ENCODE results near the gene JAKMIP1.

Gene JAKMIP1

GRCh38 chr4:6056976-6057766, 143.2 kb downstream of the JAKMIP1 start:
- DNase-seq = no peak

DNA sequence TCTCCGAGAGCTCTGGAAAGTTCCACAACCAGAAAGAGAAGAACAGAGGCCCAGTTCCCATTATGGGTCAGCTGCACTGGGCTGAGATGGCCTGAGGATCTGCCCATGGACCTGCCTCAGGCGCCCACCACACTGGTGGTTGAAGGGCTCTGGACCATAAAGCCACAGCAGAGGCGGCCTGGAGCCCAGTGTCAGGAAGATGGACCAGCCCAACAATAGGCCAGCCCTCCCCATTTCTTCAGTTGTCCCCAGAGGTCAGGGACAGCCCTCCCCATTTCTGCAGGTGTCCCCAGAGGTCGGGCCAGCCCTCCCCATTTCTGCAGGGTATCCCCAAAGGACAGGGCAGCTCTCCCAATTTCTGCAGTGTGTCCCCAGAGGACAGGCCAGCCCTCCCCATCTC, 144.9 kb downstream of the JAKMIP1 start:
- no peak for DNase-seq

DNA sequence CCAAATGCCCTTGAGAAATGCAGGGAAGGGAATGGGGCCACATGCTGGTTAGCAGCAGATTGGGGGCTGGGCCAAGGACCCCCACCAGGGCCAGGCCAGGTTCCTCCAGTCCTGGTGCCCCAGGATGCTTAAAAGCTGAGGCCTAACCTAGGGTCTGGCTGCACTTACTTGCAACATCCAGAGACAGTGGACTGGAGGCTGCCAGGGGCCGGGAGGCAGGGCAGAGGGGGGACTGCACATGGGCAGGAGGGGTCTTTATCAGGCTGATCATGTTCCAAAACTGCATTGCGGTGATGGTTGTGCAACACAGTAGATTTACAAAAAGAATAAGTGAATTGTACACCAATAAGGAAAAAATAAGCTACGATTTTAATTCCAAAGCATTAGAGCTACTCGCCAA, 145.3 kb downstream of the JAKMIP1 start:
- no peak for DNase-seq

DNA sequence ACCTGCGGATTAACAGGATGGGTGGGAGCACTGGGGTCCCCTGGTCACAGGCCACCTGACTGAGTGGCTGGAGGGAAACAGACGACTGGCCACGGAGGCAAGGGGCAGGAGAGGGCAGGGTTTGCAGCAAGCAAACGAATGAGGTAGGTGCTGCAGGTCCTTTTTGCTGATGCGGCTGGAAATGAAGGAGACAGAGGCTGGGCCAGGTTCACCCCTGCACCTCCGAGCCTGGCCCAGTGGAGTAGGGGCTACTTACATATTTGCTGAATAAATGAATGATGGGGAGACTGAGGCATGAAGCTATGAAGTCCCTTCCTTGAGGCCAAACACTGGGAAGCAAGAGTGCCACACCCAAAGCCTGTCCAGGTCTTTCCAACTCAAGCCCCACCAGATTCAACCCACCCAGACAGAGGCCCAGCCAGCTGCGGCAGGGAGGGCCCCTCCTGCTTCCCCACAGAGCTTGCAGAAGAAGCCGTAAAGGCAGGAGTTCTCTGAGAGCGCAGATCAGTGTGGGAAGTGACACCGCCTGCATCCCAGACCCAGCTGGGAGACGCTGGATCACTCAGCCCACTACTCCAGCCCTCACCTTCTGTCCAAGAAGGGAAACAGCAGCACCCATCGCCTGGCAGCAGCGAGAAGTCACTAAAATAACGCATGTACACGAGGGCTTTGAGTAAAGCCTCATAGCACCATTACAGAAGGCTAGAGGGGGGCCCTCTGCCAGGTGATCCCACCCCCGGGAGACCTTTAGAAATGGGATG, 146.0 kb downstream of the JAKMIP1 start:
- no peak for DNase-seq

- no peak for DNase-seq
These were observed 147.7 kb downstream of the JAKMIP1 start for GRCh38 chr4:6052679-6053078.

DNA sequence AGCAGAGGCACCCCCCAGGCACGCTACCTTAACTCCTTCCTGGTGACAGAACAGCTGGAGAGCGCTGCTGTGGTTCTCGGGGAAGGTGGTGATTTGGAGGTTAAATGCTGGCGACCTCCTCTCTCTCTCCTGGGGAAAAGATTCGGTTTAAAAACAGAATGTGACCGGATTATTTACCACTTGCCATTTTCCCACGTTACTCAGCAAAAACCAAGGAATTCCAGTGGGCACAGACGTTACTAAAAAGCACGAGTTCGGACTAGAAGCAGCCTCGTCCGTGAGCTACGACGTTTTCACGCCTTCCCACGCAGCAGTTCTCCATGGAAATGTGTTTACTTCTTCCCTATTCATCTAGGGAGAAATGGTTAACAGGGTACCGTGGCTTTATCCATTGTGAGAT, 149.8 kb downstream of the JAKMIP1 start:
- no peak for DNase-seq

- DNase-seq = no peak
These were observed 150.4 kb downstream of the JAKMIP1 start for GRCh38 chr4:6049985-6050384.

DNA sequence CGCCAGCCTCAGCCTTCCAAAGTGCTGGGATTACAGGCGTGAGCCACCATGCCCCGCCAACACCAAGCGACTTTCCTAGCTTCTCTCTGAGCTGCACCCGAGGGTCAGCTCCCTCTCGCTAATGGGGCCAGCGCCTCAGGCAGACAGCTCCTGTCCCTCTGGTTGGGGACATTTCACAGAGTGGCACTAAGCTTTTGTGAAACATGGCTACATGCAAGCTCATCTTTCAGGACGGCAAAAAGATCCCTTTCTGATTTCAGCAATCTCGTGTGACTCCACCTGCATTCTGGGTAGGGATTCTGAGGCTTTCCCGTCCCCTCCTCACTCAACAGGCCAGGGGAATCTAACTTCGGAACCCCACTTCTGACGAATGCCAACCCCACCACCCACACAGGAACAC, 151.1 kb downstream of the JAKMIP1 start:
- DNase-seq = no peak

GRCh38 chr4:6048537-6048936, 151.8 kb downstream of the JAKMIP1 start:
- no peak for DNase-seq

DNA sequence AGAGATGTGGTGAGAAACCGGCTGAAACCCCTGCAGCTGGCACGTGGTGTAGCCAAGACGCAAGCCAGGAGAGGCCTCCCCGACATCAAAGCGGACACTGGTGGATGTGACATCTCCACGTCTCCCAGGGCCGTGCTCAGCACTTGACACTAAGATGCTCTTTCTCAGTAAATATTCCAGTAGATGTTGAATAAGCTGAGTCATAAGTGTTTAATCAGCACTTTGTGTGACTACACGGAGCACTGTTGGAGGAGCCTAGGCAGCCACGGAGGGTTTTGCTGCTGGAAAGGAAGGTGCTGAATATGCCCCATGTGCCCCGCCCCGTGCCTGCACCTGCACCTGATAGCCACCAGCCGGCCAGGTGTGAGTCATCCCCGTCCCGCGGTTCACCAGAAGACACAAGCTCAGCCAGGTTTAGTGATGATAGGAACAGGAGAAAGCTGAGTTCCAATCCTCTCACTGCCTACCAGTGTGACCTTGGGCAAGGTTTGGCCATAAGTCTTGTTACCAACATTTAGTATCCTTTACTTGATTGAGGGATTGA, 153.1 kb downstream of the JAKMIP1 start:
- DNase-seq = no peak

- DNase-seq = no peak
These were observed 153.7 kb downstream of the JAKMIP1 start for GRCh38 chr4:6046526-6047129.

DNA sequence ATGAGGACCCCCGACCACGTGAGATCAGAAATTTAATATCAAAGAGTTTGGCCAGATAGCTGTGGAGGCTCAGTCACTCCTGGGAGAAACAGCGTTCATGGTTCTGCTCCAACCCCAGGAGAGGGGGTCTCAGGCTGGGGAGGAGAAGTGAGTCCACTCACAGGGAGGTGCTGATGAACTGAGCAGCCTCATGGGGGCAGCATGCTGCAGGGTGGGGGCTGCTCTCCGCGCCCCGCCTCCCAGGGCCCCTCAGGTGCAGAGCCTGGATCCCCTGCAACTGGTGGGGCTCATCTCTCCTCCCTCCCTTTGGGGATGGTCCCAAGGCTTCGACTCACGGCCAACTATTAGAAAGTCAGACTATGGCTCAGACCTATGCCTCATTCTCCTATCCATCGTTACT, 155.5 kb downstream of the JAKMIP1 start:
- no peak for DNase-seq

- no peak for DNase-seq
These were observed 156.1 kb downstream of the JAKMIP1 start for GRCh38 chr4:6044276-6044675.

- no peak for DNase-seq
These were observed 156.5 kb downstream of the JAKMIP1 start for GRCh38 chr4:6043843-6044242.

GRCh38 chr4:6043188-6043587, 157.2 kb downstream of the JAKMIP1 start:
- no peak for DNase-seq

DNA sequence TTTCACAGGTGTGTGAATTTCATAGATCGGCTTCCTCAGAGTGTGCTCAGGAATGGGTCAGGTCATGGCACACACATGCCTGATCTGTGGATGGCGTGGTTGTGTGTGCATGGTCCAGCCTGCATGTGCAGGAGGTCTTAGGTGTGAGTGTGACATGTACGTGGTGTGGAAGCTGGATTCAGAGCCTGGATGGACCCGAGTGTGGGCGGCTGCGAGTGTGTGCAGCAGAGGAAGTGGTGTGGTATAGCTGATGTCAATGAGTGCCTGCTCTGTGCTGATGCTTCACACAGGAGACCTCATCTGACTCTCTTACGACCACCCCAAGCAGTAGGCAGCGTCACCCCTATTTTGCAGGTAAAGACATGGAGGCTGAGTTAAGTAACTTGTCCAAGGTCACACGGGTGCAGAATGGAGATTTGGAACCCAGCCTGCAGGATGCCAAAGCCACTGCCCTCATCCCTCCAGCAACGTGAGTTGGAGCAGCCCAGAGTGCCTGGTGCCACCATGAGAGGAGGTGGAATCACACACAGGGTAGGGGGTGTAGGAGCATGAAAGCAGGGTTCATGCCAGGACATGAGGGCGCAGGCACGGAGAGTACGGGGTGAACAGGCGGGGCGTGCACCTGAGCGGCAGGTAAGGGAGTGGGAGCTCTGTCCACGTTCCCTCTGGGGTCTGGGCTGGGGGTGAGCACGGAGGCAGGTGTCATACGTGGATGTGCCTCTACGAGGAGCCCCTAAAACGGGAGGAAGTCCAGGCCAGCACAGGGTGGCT, 157.9 kb downstream of the JAKMIP1 start:
- no peak for DNase-seq

DNA sequence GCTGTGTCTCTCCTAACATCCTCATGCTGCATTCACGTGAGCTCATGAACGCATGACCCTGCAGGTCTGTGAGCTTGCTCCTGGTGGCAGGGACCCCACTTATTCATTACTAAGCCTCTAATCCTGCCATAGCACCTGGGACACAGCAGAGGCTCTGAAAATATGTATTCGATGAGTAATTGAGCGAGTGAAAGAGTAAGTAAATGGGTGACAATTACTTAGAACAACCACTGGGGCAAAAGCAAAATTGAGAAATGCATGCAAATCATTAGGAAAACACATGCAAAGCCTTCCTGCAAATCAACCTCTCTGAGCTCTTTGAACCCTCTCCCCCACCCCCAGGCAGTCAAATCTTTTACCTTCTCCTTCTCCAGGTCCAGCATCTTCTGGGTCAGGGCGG, 158.5 kb downstream of the JAKMIP1 start:
- no peak for DNase-seq

- DNase-seq = no peak
These were observed 161.6 kb downstream of the JAKMIP1 start for GRCh38 chr4:6038711-6039110.

DNA sequence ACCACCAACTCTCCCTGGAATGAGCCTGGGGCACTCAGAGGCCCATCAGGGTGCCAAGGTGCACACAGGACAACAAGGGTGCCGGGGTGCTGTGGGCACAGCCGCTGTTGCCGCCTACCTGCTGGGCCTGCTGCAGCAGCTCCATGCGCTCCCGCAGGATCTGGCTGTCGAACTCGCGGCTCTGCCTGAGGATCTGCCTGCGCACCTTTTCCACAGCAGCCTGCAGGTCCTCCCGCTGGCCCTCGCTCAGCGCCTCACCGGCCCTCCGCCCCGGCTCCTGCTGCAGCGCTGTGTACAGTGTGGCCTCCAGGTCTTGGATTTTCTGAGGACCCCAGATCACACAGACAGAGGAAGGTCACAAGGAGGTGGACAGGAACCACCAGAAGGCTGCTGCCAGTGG, 164.6 kb downstream of the JAKMIP1 start:
- no peak for DNase-seq

DNA sequence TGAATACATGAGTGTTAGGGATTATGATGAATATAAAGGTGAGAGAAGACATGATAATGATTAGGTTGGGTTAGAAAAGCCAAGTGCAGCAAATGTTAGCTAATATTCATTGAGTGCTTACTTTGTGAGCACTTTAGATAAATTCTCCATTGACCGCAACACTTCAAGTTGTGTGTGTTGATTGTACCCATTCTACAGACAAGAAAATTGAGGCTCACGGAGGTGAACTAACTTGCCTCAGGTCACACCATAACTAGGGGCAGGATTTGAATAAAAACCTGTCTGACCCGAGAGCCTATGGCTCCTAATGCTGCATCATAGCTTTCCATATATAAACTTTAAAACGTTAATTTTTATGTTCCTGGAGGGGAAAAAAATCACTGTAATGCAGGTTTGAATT, 167.0 kb downstream of the JAKMIP1 start:
- no peak for DNase-seq

- DNase-seq = no peak
These were observed 167.8 kb downstream of the JAKMIP1 start for GRCh38 chr4:6032249-6033244.

DNA sequence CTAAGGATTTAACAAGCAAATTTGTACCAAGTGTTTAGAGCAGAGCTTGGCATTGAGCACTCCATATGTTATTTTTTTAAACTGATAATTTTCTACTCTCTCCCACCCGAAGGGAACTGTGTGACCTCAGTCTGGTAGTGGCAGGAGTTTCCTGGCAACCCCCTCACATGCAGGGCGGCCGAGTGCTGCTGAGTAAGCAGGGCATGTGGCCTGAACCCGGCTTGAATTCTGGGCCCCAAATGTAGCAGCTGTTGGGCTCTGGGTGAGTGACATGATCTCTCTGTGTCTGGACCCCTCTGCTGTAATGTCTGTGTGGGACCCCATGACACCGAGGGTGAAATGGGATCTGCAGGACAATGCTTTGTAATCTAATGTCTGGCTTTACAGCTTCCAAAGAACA, 168.5 kb downstream of the JAKMIP1 start:
- DNase-seq = no peak

Measured in NCI-H146 (cell line).